HG02981 (cell line): ENCODE results near the gene FOXK2.

Source experiments
- ATAC-seq: cut with Tn5 transposase; IDR thresholded peaks from one replicate; pipeline ENCODE4 v1.9.1; 2021; ENCODE audit warnings: mild to moderate bottlenecking, moderate library complexity; ENCODE audit not compliant: unreplicated experiment

Gene FOXK2

DNA sequence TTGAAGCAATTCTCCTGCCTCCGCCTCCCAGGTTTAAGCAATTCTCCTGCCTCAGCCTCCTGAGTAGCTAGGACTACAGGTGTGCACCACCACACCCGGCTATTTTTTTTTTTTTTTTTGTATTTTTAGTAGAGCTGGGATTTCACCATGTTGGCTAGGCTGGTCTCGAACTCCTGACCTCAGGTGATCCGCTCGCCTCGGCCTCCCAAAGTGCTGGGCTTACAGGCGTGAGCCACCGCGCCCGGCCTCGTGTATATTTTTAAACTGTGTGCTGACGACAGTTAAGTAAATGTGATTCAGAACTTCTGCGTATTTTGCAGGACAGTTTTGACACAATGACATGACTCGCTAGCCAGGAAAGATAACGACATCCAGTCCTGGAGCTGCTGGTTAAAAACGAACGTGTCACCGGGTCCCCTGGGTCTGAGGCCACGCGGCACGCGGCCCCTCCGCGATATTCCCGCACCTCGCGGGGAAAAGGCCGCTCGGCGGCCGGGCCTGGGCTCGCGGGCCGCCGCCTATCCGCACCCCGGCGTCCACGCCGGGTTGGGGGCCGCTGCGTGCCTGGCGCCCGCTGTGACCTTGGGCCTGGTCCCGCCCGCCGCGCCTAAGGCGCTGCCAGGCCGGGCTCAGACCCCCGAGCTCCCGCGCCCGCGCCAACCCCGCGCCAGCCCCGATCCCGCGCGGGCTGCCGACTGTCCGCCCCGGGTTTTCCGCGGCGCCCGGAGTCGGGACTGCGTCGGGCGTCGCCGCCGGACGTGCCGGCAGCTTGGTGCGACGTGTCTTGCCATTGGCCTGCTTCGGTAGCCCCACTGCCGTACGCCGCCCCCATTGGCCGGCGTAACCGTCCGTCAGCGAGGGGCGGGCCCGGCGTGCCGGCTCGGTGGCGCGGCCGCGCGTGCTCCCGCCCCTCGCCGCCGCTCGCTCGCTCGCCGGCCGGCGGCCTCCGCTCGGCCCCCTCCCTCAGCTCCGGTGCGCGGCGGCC, at the start of gene FOXK2:
TSS of gene FOXK2 (plus strand) at position 907 of the 985 bp plus-strand sequence. CDS start 157 bp downstream, outside the sequence.
- ATAC-seq: peak; percentile 92

DNA sequence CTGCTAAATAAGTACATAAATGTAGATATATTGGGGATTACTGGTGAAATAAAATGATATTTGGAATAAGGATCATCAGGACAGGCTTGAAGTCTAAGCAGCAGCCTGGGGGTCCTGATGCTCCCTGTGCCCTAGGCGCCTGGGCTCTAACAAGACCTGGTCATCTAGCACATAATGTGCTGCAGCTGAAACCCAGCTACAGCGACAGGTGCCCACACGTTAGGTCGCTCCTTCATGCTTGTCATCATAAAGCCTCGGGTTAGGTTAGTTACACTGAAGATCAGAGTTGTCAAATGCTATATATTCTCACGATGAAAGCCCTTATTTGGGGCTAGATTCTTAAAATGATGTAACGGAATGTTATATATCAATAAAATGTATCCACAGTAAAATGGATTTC, 49.5 kb upstream of the FOXK2 start:
- ATAC-seq: no peak

DNA sequence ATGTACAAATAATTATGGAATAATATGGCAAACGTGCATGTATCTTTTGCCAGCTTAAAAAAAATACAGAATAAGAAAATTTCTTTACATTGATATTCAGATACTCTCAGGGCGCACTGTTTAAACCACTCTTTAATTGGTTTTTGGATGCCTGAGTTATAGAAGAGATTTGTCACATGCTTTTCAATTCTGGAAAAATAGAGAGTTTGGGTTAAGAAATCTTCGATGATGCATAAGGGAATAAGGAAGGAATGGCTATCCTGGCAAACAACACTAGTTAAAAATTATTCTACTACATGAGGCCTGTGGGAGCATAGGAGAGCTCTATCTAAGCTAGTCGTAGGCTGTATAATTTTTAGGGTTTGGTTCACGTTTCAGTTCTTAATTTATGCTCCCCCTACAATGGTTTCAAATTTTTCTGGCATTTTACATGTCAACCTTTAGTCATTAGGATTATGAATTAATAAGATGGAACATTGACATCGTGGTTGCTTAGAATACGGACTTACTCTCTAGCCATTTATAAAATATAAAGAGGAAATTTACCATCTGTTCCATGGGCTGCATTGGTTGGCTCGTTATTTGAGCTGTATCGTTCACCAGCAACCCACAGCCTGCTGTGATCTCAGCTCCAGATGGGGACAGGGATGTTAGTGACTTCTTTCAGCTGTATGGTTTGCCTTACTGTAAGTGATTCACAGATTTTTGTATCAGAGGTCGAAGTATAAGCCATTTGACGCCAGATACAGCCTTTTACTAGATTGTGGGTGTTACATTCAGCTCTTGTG, 45.1 kb upstream of the FOXK2 start:
- no peak for ATAC-seq

DNA sequence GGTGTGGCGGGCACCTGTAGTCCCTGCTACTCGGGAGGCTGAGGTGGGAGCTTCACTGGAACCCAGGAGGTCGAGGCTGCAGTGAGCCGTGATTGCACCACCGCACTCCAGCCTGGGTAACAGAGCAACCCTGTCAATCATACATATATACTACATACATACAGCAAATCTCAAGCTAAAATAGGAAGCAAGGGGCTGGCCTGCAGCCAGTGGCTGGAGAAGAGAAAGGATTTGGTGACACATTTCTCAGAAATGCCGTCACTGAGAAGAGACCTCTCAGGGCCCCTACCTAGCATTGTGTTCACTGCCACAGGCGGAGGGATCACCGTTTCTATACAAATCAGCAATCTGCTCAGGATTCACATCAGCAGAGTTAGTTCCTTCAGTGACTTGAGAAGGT, 44.1 kb upstream of the FOXK2 start:
- ATAC-seq: no peak

DNA sequence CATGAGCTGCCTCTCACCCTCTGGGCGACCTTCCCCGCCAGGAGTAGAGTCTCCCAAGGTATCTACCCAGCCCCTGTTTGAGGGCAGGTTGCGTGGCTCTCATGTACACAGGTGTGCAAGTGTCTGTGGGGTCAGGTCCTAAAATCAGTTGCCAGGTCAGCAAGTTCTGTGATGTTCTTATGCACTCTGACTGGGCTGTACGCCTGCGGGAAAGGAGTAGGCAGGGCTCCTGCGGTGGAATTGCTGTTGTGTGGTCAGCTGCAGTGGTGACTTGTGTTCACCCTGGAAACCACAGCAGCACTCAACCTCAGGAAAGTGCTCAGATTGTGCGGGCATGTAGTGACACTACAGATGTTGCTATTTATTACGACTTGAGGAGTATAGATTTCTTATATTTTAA, 41.6 kb upstream of the FOXK2 start:
- no peak for ATAC-seq

DNA sequence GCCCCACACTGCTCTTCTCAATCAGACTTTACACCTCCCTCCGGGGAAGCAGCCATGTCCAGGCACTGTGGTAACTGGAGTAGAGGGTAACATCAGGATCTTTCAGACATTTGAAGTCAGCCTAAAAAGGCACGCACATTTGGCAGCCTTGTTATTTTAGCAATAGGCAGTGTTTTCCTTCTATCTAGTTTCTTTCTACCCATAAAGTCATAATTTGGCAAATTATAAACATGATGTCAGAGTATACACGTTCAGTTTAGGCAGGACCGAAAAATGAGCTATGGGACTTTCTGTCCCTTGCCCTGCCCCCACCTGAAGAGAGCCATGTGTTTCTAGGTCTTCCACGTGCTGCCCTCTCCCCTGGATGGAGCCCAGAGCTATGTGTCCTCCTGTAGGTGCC, 39.9 kb upstream of the FOXK2 start:
- no peak for ATAC-seq

DNA sequence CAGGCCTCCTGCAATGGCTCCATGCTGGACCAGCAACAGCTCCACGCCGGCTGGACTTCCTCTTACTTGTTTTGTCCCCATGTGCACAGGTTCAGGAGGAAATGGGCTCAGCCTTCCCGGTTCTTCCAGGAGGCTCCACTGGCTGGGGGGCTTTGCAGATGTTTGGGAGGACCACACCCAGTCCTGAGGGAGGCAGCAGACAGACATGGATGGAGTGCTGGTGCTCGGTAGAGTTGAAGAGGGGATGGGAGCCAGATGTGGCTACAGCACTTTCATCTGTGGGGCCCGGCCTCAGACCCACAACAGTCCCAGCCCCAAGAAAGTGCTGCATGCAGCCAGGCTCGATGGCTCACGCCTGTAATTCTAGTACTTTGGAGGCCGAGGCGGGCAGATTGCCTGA, 39.2 kb upstream of the FOXK2 start:
- ATAC-seq: no peak

DNA sequence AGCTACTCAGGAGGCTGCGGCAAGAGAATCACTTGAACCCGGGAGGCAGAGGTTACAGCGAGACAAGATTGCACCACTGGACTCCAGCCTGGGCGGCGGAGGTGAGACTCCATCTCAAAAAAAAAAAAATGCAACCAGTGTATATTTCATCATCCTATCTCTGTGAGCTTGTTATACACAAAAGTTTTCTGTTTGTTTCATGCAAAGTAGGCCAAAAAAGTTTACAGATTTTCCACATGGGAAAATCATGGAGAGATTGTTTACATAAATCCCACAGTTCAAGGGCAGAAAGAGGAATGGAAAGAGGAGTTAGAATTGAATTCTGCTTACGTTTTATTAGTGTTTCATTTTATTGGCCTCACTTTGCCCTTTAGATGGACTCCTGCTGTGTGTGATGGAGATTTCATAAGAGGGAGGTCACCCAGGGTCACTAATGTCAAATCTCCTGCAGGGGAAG, 36.3 kb upstream of the FOXK2 start:
- ATAC-seq: no peak

DNA sequence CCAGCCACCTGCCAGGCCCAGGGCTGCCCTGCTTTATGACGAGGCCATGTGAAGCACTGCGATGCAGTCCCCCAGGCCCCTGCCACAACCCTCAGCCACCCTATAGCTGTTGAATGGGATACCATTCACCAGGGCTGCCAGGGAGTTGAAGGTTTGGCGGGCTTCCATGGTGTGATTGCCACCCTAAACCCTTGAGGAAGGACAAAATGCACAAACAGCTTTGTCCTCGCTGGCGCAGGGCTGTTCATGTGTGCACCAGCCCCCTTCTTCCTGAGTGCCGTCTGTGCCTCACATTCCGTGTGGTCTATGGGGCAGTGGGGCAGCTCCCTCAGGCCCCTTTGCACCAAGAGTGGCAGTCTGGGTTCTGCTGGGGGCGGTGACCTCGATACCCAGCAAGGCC, 35.7 kb upstream of the FOXK2 start:
- ATAC-seq: no peak

DNA sequence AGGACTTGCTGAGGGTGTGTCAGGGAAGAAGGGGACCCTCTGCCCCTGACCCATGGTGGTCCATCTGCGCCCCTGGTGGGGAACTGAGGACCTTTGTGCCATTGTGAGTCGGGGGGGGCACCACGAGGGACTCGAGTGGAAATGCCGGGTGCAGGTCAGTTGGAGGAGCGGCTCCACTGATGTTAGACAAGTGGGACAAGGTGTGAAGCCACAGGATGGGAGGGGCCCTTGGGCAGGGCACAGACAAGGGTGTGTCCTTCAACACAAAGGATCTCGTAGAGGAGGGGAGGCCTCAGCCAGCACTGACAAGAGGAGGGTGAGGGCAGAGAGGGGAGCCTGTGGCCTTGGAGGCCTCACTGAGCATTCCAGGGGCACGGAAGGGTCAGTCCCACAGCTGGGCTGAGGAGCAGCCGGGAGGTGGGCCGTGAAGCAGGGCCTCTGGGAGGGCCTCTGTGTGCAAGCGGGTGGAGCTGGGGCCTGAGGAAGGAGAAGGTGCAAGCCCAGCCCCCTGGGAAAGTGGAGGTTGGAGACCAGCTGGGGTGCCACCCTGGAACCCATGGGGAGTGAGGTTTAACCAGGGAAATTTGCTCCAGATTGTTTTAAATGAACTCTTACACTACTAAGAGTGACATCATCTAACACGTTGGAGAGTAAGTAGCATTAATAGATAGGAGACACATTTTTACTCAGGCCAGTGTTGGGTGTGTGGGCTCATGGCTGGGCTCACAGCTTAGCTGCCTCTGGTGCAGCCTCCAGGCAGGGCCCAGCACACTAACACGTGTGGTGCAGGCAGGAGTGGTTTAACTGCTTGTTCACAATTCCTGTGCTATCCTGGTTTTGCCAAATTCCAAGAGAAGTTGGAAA, 33.1 kb upstream of the FOXK2 start:
- no peak for ATAC-seq

DNA sequence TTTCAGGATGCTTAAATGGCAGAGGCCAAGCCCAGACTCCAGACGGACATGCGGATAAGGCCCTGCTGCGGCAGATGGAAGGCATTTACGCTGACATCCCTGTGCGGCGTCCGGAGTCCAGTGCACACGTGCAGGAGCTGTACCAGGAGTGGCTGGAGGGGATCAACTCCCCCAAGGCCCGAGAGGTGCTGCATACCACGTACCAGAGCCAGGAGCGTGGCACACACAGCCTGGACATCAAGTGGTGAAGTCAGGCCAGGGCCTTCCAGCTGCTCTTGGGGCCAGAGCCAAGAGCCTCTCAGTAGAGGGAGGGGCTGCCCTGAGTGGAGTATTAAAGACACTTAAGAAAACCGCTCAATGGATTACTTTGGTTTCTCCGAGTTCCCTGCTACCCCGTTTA, 31.6 kb upstream of the FOXK2 start:
- ATAC-seq: no peak

DNA sequence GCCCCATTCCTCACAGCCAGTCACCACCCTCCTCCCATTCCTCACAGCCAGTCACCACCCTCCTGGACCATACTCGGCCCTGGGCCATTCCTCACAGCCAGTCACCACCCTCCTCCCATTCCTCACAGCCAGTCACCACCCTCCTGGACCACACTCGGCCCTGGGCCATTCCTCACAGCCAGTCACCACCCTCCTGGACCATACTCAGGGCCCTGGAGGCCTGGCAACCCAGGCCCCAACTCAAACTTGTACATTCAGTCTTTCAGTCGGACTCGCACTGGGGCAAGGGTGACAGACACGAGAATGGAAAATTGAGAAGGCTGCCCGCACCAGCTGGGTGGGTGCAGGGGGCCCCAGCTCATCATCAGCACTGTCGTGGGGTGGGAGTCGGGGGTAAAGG, 30.4 kb upstream of the FOXK2 start:
- ATAC-seq: no peak

DNA sequence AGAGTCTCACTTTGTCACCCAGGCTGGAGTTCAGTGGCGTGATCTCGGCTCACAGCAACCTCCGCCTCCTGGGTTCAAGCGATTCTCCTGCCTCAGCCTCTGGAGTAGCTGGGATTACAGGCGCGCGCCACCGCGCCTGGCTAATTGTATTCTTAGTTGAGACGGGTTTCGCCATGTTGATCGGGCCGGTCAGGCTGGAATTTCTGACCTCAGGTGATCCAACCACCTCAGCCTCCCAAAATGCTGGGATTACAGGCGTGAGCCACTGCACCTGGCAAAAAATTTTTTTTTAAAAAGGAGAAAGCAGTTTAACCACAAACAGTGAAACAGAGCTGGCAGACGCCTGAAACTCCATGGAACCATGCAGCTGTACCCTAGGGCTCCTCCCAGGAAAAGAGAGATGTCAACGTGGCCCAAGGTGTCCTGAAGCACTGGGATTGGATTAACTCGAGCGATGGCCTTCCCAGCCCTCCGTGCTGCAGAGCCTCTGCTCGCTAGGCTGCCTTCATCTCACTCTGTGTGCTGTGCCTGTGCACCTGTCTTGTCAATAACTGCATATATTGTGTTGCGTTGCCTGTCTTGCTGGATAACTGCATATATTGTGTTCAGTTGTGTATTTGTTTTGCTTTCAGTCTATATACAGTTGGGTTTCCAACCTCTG, 29.6 kb upstream of the FOXK2 start:
- no peak for ATAC-seq

DNA sequence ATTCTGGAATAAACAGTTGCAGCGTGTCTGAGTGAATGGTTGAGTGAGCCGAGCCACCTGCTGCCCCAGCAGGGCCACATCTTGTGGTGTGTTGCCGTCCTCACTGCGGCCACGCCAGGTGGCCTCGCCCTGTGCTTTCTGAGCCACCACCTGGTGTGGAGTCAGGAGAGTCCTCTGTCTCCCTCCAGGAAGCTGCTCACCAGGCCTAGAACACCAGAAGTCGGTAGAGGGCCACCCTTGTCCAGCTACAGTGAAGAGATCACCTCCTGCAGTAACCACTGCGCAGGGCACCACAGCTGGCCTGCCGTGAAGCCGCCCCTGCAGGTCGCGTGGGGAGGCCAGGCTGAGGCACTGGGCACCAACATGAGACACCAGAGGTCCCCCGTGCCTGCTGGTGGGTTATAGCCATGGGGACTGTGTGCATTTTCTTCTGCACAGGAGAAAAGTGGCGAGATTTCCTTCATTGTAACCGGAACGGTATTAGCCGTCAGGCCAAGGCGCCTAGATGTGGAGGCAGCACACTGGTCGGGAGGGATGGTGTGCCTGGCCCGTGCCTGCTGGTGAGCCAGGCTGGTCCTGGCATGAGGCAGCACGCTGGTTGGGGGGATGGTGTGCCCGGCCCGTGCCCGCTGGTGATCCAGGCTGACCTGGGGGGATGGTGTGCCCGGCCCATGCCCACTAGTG, 28.9 kb upstream of the FOXK2 start:
- no peak for ATAC-seq

DNA sequence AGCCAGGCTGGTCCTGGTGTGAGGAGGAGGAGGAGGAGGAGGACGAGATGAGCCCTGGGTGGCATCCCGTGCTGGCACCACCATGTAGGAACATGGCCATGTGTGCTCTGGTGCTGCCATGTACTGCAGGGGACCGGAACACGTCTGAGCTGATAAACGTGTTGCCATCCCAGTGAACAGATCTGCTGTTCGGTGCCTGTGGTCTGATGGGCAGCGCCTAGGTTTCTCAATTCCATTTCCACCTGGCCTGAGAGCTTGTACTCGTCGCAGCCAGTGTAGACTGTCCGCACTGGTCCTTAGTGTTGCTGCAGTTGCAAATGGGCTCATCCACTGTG, 28.4 kb upstream of the FOXK2 start:
- no peak for ATAC-seq

DNA sequence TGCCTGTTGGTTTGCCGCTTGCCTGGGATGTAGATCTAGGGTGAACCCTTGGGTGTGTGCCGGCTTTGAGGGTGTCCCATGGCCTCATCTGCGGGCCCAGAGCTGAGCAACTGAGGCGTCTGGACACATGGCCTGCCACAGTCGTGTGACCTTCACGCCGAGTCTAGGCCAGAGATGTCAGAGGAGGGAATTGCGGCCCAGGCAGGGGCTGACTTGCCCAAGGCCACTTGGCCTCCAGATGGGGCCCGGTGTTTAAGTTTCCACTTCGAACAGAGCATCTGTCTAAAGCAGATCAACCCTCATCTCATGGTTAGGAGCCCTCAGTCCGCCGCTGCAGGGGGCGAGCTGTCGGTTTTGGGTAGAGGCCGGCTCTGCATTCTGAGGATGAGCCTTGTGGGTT, 28.0 kb upstream of the FOXK2 start:
- ATAC-seq: no peak

DNA sequence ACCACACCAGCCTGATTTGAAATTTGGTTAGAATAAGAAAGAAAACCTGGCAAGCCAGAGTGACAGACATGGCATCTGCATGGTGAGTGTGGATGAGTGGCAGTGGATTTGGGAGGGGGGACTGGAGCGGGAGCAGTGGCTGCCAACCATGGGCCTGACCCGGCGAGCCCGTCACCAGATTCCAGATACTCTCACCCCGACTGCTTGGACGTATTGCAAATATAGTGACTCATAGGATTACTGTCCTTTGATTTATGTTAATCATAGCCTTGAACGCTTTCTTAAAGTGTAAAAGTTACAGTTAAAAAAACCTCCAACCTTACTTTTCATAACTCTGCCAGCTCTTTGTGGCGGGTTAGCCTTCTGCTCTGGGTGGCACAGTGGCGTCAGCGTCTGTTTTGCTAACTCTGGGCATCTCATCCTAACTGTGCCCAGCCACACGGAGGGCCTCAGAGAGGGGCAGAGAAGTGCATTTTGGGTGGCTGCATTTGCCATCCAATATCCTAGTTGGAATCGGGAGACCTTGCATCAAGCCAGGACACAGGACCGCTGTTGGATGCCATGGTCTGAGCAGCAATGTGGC, 26.8 kb upstream of the FOXK2 start:
- no peak for ATAC-seq

DNA sequence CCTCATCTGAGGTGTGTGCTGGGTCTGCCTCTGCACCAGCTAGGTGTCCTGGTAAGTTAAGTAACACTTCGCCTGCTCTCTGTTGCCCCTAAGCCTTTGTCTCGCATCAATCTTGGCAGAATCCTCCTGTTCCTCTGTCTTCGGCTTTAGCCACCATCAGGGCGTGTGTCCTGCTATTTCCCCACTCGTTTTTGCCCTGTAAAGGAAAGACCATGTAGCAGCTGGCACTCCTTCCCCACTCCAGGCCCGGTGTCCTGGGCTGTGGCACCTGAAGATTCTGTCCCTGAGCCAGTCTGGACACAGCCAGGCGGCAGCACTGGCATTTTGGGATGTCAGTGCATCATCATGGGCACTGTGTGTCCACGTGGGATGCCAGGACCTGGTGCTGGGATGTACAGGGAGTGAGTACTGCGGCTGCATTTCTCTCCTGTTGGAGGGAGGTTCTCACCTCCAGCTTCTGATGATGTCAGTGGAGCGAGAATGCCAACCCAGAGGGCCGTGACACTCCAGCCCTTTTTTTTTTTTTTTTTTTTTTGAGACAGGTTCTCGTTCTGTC, 26.2 kb upstream of the FOXK2 start:
- no peak for ATAC-seq
